Right lung (tissue), 5 donors: ENCODE measurements around the gene RARRES2. TPM values are rescaled to one million over a fixed set of nuclear protein-coding genes. Genes with fewer than 3 reads are reported as not detected.
A peak's percentile ranks its signal among the peaks of the same experiment; 100 is the strongest.

ENCODE experiments used
- DNase-seq, 2 donors: peaks; one replicate each; pipeline ENCODE4 v3.0.0-alpha.2; 2013
- polyA plus RNA-seq, 5 donors: library from polyadenylated mRNA; unstranded; fragments of 120-200 nt; gene quantifications; one replicate each; pipeline versions ENCODE4 v1.2.1 to v1.2.3, GENCODE V29; 2013; ENCODE audit warnings: inconsistent platforms in 1 of 5, low replicate concordance in 1 of 5; ENCODE audit not compliant: insufficient read length in 5 of 5, insufficient read depth in 1 of 5

Gene RARRES2
- polyA plus RNA-seq, 5 donors = 146 to 314 (median 221) TPM

DNA sequence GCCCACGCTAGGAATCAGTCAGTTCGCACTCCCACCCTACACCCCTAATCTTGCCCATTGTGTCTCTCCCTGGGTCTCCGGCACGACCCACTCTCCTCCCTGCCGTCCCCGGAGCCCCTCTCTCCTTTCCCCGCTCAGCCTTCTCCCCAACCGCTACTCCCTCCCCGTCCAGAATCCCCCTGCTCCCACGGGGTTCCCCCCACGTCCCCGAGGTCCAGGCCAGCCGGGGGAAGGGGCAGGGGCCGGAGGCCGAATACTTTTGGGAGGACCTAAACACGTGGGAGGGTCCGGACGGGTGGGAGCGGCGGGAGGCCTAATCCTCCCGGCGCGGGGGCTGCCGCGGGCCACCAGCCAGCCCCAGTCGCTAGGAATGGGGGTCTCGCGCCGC is 560 bp downstream of the RARRES2 start:
- no peak for DNase-seq

GRCh38 chr7:150340024-150340749 is 1.2 kb downstream of the RARRES2 start:
- peak; percentile 27 to 43 for DNase-seq

DNA sequence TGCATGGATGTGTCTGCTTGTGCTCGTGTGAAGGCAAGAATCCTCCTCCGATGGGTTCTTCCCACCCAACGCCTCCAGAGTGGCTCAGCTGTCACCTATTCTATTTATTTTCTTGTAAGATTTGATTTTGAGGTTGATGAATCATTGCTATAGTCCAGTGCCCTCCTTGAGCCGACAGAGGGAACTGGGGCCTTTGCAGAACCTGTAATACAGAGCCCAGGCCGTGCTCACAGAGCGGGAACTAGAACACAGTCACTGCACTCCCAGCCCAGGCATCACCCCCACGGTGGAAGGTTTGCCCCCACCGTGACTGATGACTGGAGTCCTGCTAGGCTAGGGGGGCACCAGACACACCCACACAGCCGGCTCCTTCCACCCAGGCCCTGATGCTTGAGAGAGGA is 2.0 kb downstream of the RARRES2 start:
- DNase-seq = no peak

DNA sequence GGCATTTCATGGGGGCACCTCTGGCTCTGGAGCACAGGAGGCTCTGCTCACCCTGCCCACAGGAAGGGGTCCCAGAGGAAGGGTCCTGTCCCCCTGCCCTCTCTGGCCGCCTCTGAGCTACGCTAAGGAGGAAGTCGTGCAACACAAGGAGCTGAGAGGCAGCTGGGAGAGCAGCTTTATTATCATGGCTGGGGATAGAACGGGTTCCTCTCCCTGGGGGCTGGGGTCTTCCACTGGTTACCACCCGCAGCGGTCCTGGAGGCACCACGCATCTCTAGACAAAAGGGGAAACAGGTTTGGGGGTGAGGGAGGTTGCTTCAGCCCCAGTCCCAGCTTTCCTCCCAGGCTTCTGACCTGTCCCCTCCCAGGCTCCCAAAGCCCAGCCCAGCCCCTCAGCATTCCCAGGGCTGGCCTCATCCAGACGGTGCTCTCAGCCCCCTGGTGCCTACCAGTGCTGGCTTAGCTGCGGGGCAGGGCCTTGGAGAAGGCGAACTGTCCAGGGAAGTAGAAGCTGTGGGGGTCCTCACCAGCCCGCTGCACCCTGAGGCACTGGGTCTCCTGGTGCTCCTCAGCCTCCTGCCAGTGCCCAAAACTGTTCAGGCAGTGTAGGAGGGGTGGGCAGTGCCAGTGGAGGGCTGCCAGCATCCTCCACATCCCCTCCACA is 3.1 kb downstream of the RARRES2 start:
- no peak for DNase-seq

DNA sequence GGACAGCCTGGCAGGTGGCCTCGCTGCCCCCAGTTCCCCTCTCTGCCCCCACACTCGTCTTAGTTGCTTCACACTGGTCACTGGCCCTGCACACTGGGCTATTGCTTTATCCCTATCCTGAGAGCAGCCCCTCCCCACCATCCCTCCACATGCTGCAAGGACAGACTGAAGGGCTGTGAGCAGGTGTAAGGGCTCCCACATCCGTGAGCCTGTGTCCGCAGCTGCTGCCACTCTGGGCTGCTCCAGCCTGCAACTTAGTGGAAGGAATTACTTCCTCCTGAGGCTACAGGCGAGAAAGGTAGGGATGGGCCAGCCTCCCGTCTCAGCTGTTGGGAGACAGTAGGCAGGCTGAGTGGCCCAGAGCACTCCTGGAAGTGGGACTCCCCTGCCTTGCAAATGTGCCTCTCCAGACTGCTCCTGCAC is 3.8 kb downstream of the RARRES2 start:
- DNase-seq = no peak

DNA sequence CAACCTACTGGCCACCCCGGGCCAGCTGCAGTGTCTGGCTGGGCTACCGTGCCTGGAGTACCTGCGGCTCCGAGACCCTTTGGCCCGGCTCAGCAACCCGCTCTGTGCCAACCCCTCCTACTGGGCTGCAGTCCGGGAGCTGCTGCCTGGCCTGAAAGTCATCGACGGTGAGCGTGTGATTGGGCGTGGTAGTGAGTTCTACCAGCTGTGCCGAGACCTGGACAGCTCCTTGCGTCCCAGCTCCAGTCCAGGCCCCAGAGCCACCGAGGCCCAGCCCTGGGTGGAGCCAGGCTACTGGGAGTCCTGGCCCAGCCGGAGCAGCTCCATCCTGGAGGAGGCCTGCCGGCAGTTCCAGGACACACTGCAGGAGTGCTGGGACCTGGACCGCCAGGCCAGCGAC is 4.2 kb downstream of the RARRES2 start:
- no peak for DNase-seq

- DNase-seq = no peak
Measured at GRCh38 chr7:150336746-150337145, 4.7 kb downstream of the RARRES2 start.

GRCh38 chr7:150335774-150336112 is 5.7 kb downstream of the RARRES2 start:
- DNase-seq = no peak

DNA sequence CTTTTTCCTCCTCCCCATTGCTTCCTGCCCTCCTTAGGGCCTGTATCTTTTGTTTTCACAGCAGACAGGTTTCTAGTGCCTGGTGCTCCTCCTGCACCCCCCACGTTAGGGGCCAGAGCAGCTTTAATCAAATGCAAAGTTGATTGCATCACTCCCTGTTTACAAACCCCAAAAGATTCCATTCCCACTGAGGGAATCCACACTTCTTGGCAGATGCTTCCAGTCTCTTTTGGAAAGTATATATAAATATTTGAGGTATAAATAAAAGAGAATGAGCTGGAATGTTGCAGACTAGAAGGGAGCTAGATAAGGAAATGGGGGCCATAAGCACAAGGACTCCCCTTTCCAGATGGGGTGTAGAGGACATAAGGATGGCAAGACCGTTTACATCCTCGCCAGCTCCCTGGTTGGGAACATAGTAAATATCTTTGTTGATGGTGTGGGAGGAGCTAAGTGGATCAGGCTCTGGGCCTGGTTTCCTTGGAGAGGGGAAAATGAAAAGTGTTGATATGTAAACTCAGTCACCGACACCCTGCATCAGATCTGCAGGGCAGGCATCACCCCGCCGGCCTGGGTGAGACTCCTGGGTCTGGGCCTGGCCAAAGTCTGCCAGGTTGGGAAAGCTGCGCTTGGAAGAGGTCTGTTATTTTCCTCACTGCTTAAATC is 6.2 kb downstream of the RARRES2 start:
- DNase-seq = peak; percentile 88 to 93

- no peak for DNase-seq
Measured at GRCh38 chr7:150334108-150334507, 7.3 kb downstream of the RARRES2 start.

- DNase-seq = no peak
Measured at GRCh38 chr7:150333659-150334058, 7.8 kb downstream of the RARRES2 start.

- DNase-seq = no peak
Measured at GRCh38 chr7:150332852-150333635, 8.4 kb downstream of the RARRES2 start.

DNA sequence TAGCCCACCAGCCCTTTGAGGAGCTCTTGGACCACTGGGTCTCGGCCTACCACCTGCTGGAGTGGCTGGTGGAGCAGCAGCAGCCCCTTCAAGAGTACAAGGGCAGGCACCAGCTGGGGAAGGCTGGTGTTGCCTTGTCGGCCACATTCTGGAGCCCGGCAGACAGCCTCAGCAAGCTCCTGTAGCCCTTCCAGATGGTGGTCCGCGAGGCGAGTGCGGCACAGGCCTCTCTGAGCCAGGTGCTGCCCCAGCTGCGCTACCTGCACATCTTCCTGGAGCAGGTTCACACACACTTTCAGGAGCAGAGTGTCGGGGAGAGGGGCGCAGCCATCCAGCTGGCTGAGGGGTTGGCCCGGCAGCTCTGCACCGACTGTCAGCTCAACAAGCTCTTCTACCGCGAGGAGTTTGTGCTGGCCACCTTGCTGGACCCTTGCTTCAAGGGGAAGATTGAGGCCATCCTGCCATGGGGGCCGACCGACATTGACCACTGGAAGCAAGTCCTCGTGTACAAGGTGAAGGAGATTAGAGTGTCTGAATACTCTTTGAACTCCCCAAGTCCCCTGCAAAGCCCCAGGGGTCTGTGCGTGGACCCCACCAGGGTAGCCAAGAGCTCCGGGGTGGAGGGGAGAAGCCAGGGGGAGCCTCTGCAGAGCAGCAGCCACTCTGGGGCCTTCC is 11.1 kb downstream of the RARRES2 start:
- no peak for DNase-seq

GRCh38 chr7:150329331-150330120 is 11.9 kb downstream of the RARRES2 start:
- no peak for DNase-seq

- DNase-seq = no peak
Measured at GRCh38 chr7:150327308-150327707, 14.1 kb downstream of the RARRES2 start.

- no peak for DNase-seq
Measured at GRCh38 chr7:150326657-150327268, 14.7 kb downstream of the RARRES2 start.

DNA sequence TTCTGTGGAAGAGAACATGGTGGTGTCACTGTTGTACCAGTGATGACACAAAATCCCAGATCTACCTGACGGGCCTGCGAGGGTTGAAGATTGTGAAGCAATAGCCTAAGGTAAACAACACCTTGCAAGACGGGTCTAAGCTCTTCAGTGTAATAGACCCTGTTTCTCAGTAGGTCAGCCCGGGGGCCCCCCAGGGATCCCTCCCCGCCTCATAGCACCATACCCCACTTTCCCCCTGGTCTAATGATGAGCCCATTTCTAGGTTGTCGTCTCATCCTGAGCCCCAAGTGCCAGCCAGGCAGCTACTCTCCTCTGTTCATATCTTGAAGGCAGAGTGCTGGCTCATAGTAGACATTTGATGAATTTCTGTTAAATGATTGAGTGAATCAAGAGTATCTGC is 15.5 kb downstream of the RARRES2 start:
- no peak for DNase-seq

DNA sequence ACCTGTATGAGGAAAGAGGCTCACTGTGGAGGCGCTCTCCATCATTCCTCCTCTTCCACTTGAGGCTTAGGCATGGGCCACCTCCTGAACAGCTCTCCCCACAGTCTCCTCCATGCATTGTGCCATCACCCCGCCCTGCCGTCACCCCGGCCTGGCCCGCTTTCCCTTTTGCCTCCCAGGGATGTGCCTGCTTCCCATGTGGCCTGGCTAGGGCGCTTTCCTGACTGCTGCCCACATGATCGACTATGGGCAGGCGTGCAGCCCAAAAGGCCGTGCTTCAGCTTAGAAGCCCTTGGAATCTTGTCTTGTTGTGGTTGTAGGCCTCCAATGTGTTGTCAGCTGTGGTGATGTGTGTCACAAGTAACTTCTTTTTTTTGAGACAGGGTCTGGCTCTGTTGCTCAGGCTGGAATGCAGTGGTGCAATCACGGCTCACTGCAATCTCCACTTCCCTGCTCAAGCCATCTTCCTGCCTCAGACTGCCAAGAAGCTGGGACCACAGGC is 16.3 kb downstream of the RARRES2 start:
- peak in 1 of 2 donors; percentile 75 for DNase-seq

DNA sequence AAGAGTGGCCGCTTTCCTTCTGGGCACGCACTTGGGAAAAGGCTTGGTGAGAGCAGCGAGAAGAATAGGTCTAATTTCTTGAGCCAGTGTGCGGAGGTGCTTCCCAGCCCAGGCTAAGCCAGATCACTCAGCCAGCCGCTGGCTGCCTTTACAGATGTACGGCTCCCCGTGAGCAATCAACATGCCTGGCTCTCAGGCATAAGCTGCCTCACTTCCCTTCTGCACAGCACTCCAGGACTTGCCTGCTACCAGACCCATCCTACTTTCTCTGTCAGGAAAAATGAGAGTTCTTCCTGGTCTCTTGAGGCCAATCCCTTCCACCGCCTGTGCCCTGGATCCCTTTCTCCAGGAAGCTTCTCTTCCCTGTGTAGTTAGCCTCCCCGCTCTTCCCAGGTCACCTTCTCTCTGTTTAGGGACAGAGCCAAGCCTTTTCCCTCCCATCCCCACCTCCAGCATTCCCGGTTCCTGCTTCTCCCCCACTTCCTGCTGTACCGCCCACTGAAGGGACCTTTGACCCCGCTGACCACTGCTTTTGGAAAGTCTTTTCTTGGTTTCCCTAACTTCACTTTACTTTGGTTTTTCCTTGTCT is 17.0 kb downstream of the RARRES2 start:
- no peak for DNase-seq
